Stimulated activated CD4-positive, alpha-beta T cell treated with anti-CD3 and anti-CD28 coated beads, Interleukin-2, amount 100 ng/mL, for 24 hours (primary cell): ENCODE data around the gene TTLL11.

Experiments used
- DNase-seq, 2 donors: peaks; one replicate each; pipeline ENCODE4 v3.0.0-alpha.2; 2020

TTLL11 gene

GRCh38 chr9:121820286-121821005 is 272.7 kb downstream of the TTLL11 start:
- DNase-seq, result no peak

GRCh38 chr9:121819428-121820231 is 273.5 kb downstream of the TTLL11 start:
- DNase-seq, result no peak

- DNase-seq, result no peak
These were observed 274.2 kb downstream of the TTLL11 start for GRCh38 chr9:121818841-121819427.

- DNase-seq, result no peak
These were observed 275.0 kb downstream of the TTLL11 start for GRCh38 chr9:121818016-121818661.

GRCh38 chr9:121817476-121817875 is 275.6 kb downstream of the TTLL11 start:
- no peak for DNase-seq

- DNase-seq, result no peak
These were observed 276.2 kb downstream of the TTLL11 start for GRCh38 chr9:121816845-121817450.

GRCh38 chr9:121816449-121816817 is 276.7 kb downstream of the TTLL11 start:
- no peak for DNase-seq

GRCh38 chr9:121815546-121816448 is 277.3 kb downstream of the TTLL11 start:
- no peak for DNase-seq

GRCh38 chr9:121815084-121815483 is 278.0 kb downstream of the TTLL11 start:
- no peak for DNase-seq

- no peak for DNase-seq
These were observed 278.5 kb downstream of the TTLL11 start for GRCh38 chr9:121814594-121814993.

- DNase-seq, result no peak
These were observed 279.4 kb downstream of the TTLL11 start for GRCh38 chr9:121813519-121814210.

GRCh38 chr9:121812159-121812735 is 280.9 kb downstream of the TTLL11 start:
- DNase-seq, result no peak

- no peak for DNase-seq
These were observed 281.4 kb downstream of the TTLL11 start for GRCh38 chr9:121811751-121812150.

GRCh38 chr9:121811140-121811539 is 282.0 kb downstream of the TTLL11 start:
- DNase-seq, result no peak

- no peak for DNase-seq
These were observed 282.6 kb downstream of the TTLL11 start for GRCh38 chr9:121810489-121810888.

- no peak for DNase-seq
These were observed 283.6 kb downstream of the TTLL11 start for GRCh38 chr9:121809356-121810050.

GRCh38 chr9:121808781-121809180 is 284.3 kb downstream of the TTLL11 start:
- DNase-seq, result no peak

- DNase-seq, result no peak
These were observed 285.3 kb downstream of the TTLL11 start for GRCh38 chr9:121807823-121808278.

GRCh38 chr9:121807069-121807822 is 285.9 kb downstream of the TTLL11 start:
- no peak for DNase-seq
